Lower leg skin (tissue), 4 donors: Measurements from ENCODE around the gene MYO7A. TPM values are rescaled to one million over a fixed set of nuclear protein-coding genes. Genes with fewer than 3 reads are reported as not detected.
A peak's percentile ranks its signal among the peaks of the same experiment; 100 is the strongest.

ENCODE experiments used
- DNase-seq, 2 donors: peaks; one replicate each; pipeline ENCODE4 v3.0.0-alpha.2; 2019; ENCODE audit warnings: low spot score in 2 of 2
- H3K4me3 ChIP-seq: fragments of 200-600 bp; sonication (generic); 2 replicates; pipeline ENCODE4 v1.5.1; 2017; ENCODE audit warnings: mild to moderate bottlenecking, low read depth; ENCODE audit not compliant: poor library complexity, severe bottlenecking
- POLR2A ChIP-seq, 2 donors: fragments of 450-650 bp; IDR thresholded peaks; one replicate each; pipeline ENCODE4 v1.6.1; 2016 to 2017; ENCODE audit warnings: antibody characterized with exemption in 2 of 2, mild to moderate bottlenecking in 1 of 2, moderate library complexity in 1 of 2
- WGBS, 2 donors: methylation state at CpG; one replicate each; pipeline ENCODE4 v1.1.5; 2018; 5-methylcytosine and 5-hydroxymethylcytosine counted together
- intact Hi-C: fragments of 100-400 bp; cut with DNase I; formaldehyde crosslinking; loops from one replicate; pipeline ENCODE4 v1.15.0; 2023; ENCODE audit warnings: low total_unique reads
- total RNA-seq, 4 donors: library from RNA; depleted of rRNA; stranded (reverse); fragments of >200 nt; gene quantifications; one replicate each; pipeline ENCODE4 v1.1.0, GENCODE V29; 2016
- TF ChIP-seq, protein P1 (sequence below), 3 donors: fragments of 450-650 bp; IDR thresholded peaks; one replicate each; pipeline ENCODE4 v1.5.1; 2016; ENCODE audit warnings: antibody characterized with exemption in 3 of 3, mild to moderate bottlenecking in 3 of 3, moderate library complexity in 2 of 3

MYO7A gene
- total RNA-seq, 4 donors from 2014 or later: 0.69 to 2.1 (median 1.4) TPM

DNA sequence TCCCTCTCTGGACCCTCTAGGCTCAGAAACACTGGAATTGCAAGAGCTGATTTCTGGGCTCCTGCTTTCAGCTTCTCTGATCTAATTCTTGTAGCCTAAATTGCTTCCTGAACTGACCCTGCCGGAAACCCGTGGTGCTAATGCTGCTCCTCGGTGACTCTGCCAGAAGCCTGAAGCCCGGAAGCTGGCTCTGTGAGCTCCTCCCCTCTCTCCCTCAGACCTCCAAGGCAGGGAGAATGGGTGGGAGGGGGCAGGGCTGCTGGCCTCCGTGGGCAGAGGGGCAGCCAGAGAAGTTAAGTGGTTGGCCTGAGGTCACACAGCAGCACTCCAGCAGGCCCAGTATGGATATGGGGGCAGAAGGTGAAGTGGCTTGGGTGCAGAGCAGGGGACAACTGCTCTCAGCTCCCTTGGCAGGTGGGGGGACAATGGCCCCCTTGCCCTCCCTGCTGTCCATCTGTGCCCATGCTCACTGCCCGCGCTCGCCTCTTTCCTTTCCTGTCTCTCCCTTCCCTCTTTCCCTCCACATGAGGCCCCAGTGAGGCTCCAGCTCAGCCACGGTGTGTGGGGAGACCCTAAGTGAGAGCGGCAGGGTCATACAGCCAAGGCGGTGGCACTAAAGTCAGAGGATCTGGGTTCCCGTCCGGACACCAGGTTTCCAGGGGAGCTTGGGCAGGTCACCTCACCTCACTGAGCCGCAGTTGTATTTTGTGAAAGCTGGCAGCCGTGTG, 45.0 kb upstream of the MYO7A start:
- intact Hi-C loops: loop anchor here (10.0 kb wide), 1 partner anchor 278 kb away; no protein-coding TSS in a partner anchor
- no peak overlapping the region for H3K4me3 ChIP-seq
- peak; percentile 47 to 90 for DNase-seq
- WGBS, 2 donors: 80% methylated on average over 14 to 15 of the region's 15 CpGs
- TF ChIP-seq, protein P1, sequence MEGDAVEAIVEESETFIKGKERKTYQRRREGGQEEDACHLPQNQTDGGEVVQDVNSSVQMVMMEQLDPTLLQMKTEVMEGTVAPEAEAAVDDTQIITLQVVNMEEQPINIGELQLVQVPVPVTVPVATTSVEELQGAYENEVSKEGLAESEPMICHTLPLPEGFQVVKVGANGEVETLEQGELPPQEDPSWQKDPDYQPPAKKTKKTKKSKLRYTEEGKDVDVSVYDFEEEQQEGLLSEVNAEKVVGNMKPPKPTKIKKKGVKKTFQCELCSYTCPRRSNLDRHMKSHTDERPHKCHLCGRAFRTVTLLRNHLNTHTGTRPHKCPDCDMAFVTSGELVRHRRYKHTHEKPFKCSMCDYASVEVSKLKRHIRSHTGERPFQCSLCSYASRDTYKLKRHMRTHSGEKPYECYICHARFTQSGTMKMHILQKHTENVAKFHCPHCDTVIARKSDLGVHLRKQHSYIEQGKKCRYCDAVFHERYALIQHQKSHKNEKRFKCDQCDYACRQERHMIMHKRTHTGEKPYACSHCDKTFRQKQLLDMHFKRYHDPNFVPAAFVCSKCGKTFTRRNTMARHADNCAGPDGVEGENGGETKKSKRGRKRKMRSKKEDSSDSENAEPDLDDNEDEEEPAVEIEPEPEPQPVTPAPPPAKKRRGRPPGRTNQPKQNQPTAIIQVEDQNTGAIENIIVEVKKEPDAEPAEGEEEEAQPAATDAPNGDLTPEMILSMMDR (IDR thresholded peaks at IDR 0.05): no peak
- no peak for TF ChIP-seq POLR2A (IDR thresholded peaks at IDR 0.05)

DNA sequence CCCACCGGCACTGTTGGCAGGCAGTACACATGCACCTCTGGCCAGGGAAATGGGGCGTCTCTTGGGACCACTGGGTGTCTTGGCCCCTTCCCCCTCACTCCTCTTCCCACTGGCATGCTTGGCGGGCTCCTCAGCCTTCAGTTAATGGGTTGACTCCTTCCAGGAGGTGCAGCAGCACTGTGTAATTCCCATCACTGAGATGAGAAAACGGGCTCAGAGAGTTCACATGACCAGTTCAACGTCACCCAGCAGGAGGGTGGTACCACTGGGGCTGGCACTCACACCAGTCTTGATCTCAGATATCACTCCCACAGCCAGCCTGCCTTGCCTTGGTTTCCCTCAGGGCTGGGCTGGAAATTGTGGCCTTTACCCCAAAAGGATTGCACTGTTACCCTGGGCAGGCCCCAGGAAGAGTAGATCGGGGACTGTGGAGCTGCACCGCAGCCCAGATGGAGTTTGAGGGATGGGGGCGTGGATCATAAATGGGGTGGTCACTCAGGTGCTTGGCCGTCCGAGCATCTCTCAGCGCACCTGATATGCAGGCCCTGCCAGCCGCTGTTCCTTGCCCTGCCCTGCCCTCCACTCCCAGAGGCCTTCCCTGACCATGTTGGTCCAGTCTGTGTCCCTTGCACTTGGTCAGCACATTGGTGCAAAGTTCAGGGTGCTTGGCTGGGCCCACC, 44.3 kb upstream of the MYO7A start:
- intact Hi-C loops: loop anchor here (10.0 kb wide), 1 partner anchor 279 kb away; no protein-coding TSS in a partner anchor
- WGBS, 2 donors: 87 to 89% methylated on average over 12 of the region's 12 CpGs
- peak in 1 of 2 donors; percentile 78 for DNase-seq

DNA sequence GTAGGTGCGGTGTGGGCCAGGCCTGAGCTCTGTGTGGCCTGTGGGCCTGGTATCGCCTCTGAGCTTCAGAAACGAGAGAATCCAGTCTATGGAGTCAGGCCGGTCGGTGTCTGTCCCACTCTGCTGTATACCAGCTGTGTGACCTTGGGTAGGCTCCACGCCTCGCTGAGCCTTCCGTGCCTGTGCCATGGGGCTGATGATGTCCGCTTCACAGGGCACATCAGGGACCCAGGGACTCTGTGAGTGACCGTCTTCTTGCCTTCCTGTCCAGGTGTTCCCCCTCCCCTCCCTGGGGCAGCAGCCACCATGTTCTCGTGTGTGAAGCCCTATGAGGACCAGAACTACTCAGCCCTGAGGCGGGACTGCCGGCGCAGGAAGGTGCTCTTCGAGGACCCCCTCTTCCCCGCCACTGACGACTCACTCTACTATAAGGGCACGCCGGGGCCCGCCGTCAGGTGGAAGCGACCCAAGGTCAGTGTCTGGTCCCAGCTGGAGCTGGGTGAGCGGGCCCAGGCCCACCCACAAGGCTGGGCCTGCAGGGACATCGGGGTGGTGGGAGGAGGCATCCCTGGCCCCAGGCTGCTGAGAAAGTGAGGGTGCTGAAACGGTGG, 43.4 kb upstream of the MYO7A start:
- TF ChIP-seq POLR2A (IDR thresholded peaks at IDR 0.05): no peak
- TF ChIP-seq, protein P1 (IDR thresholded peaks at IDR 0.05): no peak
- intact Hi-C loops: loop anchor here (10.0 kb wide), 1 partner anchor 280 kb away; no protein-coding TSS in a partner anchor
- DNase-seq: peak in 1 of 2 donors; percentile 70
- H3K4me3 ChIP-seq: no peak overlapping the region
- WGBS, 2 donors: 94 to 98% methylated on average over 19 to 25 of the region's 25 CpGs

More for the DNA sequence above, 44.3 kb upstream of the MYO7A start:
- H3K4me3 ChIP-seq: no peak overlapping the region
- TF ChIP-seq, protein P1 (IDR thresholded peaks at IDR 0.05): no peak
- no peak for TF ChIP-seq POLR2A (IDR thresholded peaks at IDR 0.05)

DNA sequence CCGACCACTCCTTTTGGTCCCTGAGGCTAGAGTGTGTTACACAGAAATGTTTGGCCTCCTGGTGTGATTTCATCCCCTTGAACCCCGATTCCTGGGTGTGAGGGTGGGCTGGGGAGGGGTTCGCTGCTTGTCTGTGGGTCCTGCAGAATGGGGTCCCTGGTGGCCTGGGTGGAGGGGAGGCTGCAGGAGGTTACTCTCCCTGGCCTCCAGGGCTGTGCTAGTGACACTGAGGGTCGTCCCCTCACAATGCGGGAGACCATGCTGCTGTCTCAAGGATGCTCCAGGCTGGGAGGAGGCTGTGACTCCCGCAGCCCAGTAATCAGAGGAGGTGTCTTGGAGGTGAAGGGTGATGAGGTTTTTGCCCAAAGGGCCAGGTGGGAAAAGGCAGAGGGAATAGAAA, 42.4 kb upstream of the MYO7A start:
- TF ChIP-seq, protein P1 (IDR thresholded peaks at IDR 0.05): no peak
- TF ChIP-seq POLR2A (IDR thresholded peaks at IDR 0.05): no peak
- intact Hi-C loops: loop anchor here (10.0 kb wide), 1 partner anchor 281 kb away; no protein-coding TSS in a partner anchor

DNA sequence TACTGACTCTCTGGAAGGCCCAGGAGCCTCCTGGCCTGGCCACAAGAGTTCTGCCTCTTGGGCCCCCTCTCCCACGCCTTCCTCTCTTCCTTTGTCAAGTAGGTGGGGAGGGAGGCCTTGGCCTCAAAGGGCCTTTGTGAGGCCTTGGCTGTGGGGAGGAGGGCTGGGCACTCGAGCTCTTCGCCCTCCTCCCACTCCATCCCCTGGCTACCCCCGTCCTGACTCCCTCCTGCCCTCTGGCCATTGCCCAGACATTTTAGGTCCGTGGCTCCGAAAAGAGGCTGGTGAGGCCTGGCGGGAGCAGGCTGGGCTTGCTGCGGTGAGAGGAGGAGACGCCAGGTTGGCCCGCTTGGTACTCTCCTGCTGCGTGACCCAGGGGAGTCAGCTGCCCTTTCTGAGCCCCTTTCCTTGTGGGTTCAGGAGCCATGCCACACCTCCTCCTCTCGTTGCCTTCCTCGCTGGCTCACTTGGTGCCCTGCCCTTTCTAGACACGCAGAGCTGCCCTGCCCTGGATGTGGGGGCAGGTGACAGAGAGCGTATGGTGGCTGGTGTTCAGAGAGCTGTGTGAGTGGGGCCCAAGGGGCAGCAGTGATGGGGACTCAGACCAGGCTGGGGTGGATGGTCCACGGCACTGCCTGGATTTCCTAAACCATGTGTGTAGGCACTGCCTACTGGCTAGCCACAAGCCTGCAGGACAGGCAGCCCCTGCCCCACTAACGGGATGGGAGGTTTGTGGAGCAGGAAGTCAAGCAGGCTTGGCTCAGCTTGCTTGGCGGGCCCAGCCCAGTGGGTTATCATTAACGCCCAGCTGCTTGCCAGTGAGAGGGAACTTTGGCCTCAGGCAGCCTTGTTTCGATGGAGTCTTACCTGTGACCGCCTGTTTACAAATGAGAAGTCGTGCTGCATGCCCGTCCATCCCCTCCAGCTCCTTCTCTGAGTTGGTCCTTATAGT, 41.2 kb upstream of the MYO7A start:
- WGBS, 2 donors: 74 to 78% methylated on average over 21 to 23 of the region's 23 CpGs
- intact Hi-C loops: loop anchor here (10.0 kb wide), 1 partner anchor 282 kb away; no protein-coding TSS in a partner anchor

More for the DNA sequence above, 42.4 kb upstream of the MYO7A start:
- peak in 1 of 2 donors; percentile 43 for DNase-seq
- no peak overlapping the region for H3K4me3 ChIP-seq
- WGBS, 2 donors: 88 to 94% methylated on average over 6 of the region's 6 CpGs

More for the DNA sequence above, 41.2 kb upstream of the MYO7A start:
- H3K4me3 ChIP-seq: no peak overlapping the region
- no peak for TF ChIP-seq POLR2A (IDR thresholded peaks at IDR 0.05)
- TF ChIP-seq, protein P1 (IDR thresholded peaks at IDR 0.05): no peak
- DNase-seq: peak in 1 of 2 donors; percentile 82
